ENCODE measurements around the gene PRKCA.
"Not testable (repeated sequence)": the region's sequence is repeated elsewhere in the genome, so short reads cannot be mapped to it uniquely, and the experiment has no call there.

Gene PRKCA

GRCh38 chr17:66307257-66307656, 4.8 kb downstream of the PRKCA start:
- H3K4me1 Mint-ChIP-seq, result peaks cover 79% of the 10 kb centered on the region
- H3K4me3 Mint-ChIP-seq, result peak overlapping the region; percentile 91
- H3K36me3 Mint-ChIP-seq, result peaks cover 40% of the 10 kb centered on the region
- H3K27ac Mint-ChIP-seq, result peak overlapping the region; percentile 100
- no peaks in the 10 kb centered on the region for H3K27me3 Mint-ChIP-seq
- no peaks in the 10 kb centered on the region for H3K9me3 Mint-ChIP-seq

- Mint-ChIP-seq H3K9me3 (no peaks in the 10 kb centered on the region), H3K36me3 (peaks cover 43% of the 10 kb centered on the region), H3K27me3 (no peaks in the 10 kb centered on the region), H3K4me3 (peak overlapping the region; percentile 16), H3K27ac (peak overlapping the region; percentile 88), H3K4me1 (peaks cover 95% of the 10 kb centered on the region)
Observed at GRCh38 chr17:66308856-66309255, 6.4 kb downstream of the PRKCA start.

- Mint-ChIP-seq H3K9me3 (no peaks in the 10 kb centered on the region), H3K27me3 (no peaks in the 10 kb centered on the region), H3K27ac (peak overlapping the region; percentile 88), H3K4me3 (peak overlapping the region; percentile 16), H3K36me3 (peaks cover 43% of the 10 kb centered on the region), H3K4me1 (peaks cover 97% of the 10 kb centered on the region)
Observed at GRCh38 chr17:66309793-66310192, 7.4 kb downstream of the PRKCA start.

- Mint-ChIP-seq H3K36me3 (peaks cover 45% of the 10 kb centered on the region), H3K27ac (peak overlapping the region; percentile 88), H3K4me1 (peaks cover 97% of the 10 kb centered on the region), H3K27me3 (no peaks in the 10 kb centered on the region), H3K9me3 (no peaks in the 10 kb centered on the region), H3K4me3 (peak overlapping the region; percentile 28)
Observed at GRCh38 chr17:66310528-66311148, 8.2 kb downstream of the PRKCA start.

- peaks cover 45% of the 10 kb centered on the region for H3K36me3 Mint-ChIP-seq
- H3K4me3 Mint-ChIP-seq, result peak overlapping the region; percentile 30
- peaks cover 95% of the 10 kb centered on the region for H3K4me1 Mint-ChIP-seq
- no peaks in the 10 kb centered on the region for H3K27me3 Mint-ChIP-seq
- H3K27ac Mint-ChIP-seq, result peak overlapping the region; percentile 92
- no peaks in the 10 kb centered on the region for H3K9me3 Mint-ChIP-seq
Observed at GRCh38 chr17:66312912-66313311, 10.5 kb downstream of the PRKCA start.

GRCh38 chr17:66313325-66313724, 10.9 kb downstream of the PRKCA start:
- Mint-ChIP-seq H3K27ac (peak overlapping the region; percentile 92), H3K4me1 (peaks cover 95% of the 10 kb centered on the region), H3K4me3 (peak overlapping the region; percentile 30), H3K27me3 (no peaks in the 10 kb centered on the region), H3K9me3 (no peaks in the 10 kb centered on the region), H3K36me3 (peaks cover 46% of the 10 kb centered on the region)

GRCh38 chr17:66313995-66314659, 11.7 kb downstream of the PRKCA start:
- peak overlapping the region; percentile 30 for H3K4me3 Mint-ChIP-seq
- H3K4me1 Mint-ChIP-seq, result peaks cover 90% of the 10 kb centered on the region
- peak overlapping the region; percentile 92 for H3K27ac Mint-ChIP-seq
- H3K36me3 Mint-ChIP-seq, result peaks cover 39% of the 10 kb centered on the region
- no peaks in the 10 kb centered on the region for H3K9me3 Mint-ChIP-seq
- H3K27me3 Mint-ChIP-seq, result no peaks in the 10 kb centered on the region

GRCh38 chr17:66317629-66318028, 15.2 kb downstream of the PRKCA start:
- Mint-ChIP-seq H3K27me3 (no peaks in the 10 kb centered on the region), H3K27ac (peak overlapping the region; percentile 87), H3K4me1 (peaks cover 66% of the 10 kb centered on the region), H3K36me3 (peaks cover 26% of the 10 kb centered on the region), H3K9me3 (no peaks in the 10 kb centered on the region), H3K4me3 (peak overlapping the region; percentile 52)

GRCh38 chr17:66319226-66319625, 16.8 kb downstream of the PRKCA start:
- no peaks in the 10 kb centered on the region for H3K9me3 Mint-ChIP-seq
- H3K36me3 Mint-ChIP-seq, result peaks cover 28% of the 10 kb centered on the region
- H3K4me1 Mint-ChIP-seq, result peaks cover 65% of the 10 kb centered on the region
- no peaks in the 10 kb centered on the region for H3K27me3 Mint-ChIP-seq
- no peak overlapping the region for H3K4me3 Mint-ChIP-seq
- H3K27ac Mint-ChIP-seq, result peak overlapping the region; percentile 41

GRCh38 chr17:66322764-66323163, 20.4 kb downstream of the PRKCA start:
- Mint-ChIP-seq H3K27me3 (no peaks in the 10 kb centered on the region), H3K4me3 (peak overlapping the region; percentile 33), H3K27ac (peak overlapping the region; percentile 76), H3K36me3 (peaks cover 20% of the 10 kb centered on the region), H3K4me1 (peaks cover 64% of the 10 kb centered on the region), H3K9me3 (no peaks in the 10 kb centered on the region)

GRCh38 chr17:66324381-66325004, 22.1 kb downstream of the PRKCA start:
- not testable (repeated sequence) for H3K27me3 Mint-ChIP-seq, H3K4me3 Mint-ChIP-seq, H3K9me3 Mint-ChIP-seq
- peaks cover 69% of the 10 kb centered on the region for H3K4me1 Mint-ChIP-seq
- H3K27ac Mint-ChIP-seq, result peak overlapping the region; percentile 68
- peaks cover 22% of the 10 kb centered on the region for H3K36me3 Mint-ChIP-seq

- Mint-ChIP-seq H3K4me3 (peak overlapping the region; percentile 5), H3K4me1 (peaks cover 82% of the 10 kb centered on the region), H3K27me3 (no peaks in the 10 kb centered on the region), H3K27ac (peak overlapping the region; percentile 80), H3K9me3 (peaks cover 5% of the 10 kb centered on the region), H3K36me3 (peaks cover 20% of the 10 kb centered on the region)
Observed at GRCh38 chr17:66326476-66327047, 24.1 kb downstream of the PRKCA start.

- H3K9me3 Mint-ChIP-seq, result peaks cover 9% of the 10 kb centered on the region
- peaks cover 15% of the 10 kb centered on the region for H3K36me3 Mint-ChIP-seq
- peak overlapping the region; percentile 81 for H3K4me3 Mint-ChIP-seq
- H3K27me3 Mint-ChIP-seq, result no peaks in the 10 kb centered on the region
- peak overlapping the region; percentile 95 for H3K27ac Mint-ChIP-seq
- H3K4me1 Mint-ChIP-seq, result peaks cover 87% of the 10 kb centered on the region
Observed at GRCh38 chr17:66330646-66331037, 28.2 kb downstream of the PRKCA start.

GRCh38 chr17:66331038-66331816, 28.8 kb downstream of the PRKCA start:
- H3K27me3 Mint-ChIP-seq, result no peaks in the 10 kb centered on the region
- H3K36me3 Mint-ChIP-seq, result peaks cover 15% of the 10 kb centered on the region
- H3K4me1 Mint-ChIP-seq, result peaks cover 87% of the 10 kb centered on the region
- peak overlapping the region; percentile 95 for H3K27ac Mint-ChIP-seq
- H3K4me3 Mint-ChIP-seq, result peak overlapping the region; percentile 81
- H3K9me3 Mint-ChIP-seq, result peaks cover 9% of the 10 kb centered on the region

GRCh38 chr17:66335797-66336196, 33.4 kb downstream of the PRKCA start:
- Mint-ChIP-seq H3K27me3 (no peaks in the 10 kb centered on the region), H3K4me1 (peaks cover 83% of the 10 kb centered on the region), H3K36me3 (peaks cover 5% of the 10 kb centered on the region), H3K9me3 (peaks cover 4% of the 10 kb centered on the region), H3K4me3 (no peak overlapping the region), H3K27ac (peak overlapping the region; percentile 74)

All from activated naive CD4-positive, alpha-beta T cell treated with anti-CD3 and anti-CD28 coated beads, Interleukin-2, amount 50 U/mL, for 24 hours (primary cell).